ENCODE results near the gene MORN4. TPM values are rescaled to one million over a fixed set of nuclear protein-coding genes. Genes with fewer than 3 reads are reported as not detected.
A peak's percentile ranks its signal among the peaks of the same experiment; 100 is the strongest.
"Not testable (repeated sequence)": the region's sequence is repeated elsewhere in the genome, so short reads cannot be mapped to it uniquely, and the experiment has no call there.

Gene MORN4
- 10 to 100 TPM; 21.7 to 27.2 (median 23.0) TPM for polyA plus RNA-seq (ENCODE audit: insufficient read length in 4 of 4)

DNA sequence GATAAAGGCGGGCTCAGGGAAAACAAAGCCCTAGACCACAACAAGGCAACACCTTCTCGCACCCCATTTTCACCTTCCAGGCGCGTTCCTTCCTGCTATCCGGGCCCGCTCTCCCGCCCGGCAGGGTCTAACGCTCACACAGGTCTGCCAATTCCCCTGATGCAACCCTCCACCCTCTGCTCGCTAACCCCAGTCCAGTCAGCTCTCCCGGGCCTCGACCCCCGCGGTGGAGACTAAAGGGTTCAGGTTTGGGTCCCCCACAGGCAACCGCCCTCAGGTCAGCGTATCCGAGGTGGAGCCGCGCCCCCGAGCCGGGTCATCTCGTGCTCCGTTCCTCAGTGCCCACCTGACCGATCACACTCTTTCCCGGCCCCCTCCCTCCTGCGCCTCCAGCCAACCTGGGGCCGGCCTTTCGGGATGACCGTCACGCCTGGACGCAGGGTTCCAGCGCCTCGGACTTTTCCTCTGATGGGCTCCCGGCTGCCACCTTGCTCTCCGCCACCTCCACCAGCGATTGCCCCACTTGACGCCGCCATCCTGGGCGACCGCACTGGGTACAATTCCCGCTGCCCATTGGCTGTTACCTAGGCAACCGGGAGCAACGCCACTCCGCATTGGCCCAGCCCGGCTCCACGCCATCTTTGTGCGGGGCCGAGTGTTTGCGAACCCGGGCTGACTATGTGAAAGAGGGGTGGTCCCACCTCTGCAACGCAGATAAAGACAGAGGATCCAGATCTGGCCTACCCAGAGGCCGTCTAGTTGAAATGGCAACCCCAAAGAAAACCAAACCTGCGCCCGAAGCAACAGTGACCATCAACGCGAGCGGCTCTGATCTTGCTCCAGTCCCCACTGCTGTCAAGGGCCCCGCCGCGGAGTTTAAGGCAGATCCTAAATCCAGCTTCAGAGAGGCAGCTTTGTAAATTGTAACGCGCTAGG is at the start of gene MORN4:
Gene MORN4, minus strand, starts transcription at position 552 of the 936 bp plus-strand sequence. CDS start 13,847 bp downstream, outside the sequence.
- peak; percentile 86 to 90 (median 88) for DNase-seq (ENCODE audit: low read depth in 4 of 4, low spot score in 2 of 4)

DNA sequence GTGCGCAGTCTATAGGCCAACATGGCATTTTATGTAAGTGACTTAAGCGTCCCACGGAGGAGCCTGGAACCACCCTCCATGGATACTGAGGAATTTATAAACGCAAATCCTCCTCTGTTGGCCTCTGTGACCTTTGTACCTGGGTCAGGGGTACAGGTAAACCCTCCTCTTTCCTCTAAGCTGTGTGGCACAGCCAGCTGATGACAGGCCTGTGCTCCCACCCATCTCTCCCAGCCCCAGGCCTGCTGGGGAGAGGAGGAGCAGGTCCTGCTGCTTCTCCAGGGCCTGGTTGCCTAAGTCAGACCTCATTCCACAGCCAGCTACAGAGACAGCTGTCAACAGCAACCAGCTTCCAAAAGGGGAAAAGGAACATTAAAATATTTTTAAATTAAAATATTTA is 48.7 kb upstream of the MORN4 start:
- DNase-seq (ENCODE audit: low read depth in 4 of 4, low spot score in 2 of 4): no peak

DNA sequence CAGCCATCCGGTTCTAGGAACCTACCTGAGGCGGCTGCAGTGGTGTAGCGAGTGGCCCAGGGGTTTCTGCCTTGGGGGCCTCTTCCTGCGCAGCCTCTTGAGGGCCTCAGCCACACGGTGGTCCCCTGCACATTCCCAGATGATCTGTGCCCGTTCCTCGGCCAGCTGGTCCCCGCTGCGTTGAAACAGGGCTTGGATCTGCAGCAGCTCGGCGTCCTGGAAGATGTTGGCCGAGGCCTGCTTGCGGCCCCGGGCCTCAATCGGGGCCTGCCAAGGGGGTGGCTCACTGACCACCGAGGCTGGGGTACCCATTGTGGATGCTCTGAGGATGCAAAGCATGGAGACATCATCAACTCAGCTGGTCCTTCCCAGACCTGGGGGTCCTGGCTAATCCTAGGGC is 46.3 kb upstream of the MORN4 start:
- no peak for DNase-seq (ENCODE audit: low read depth in 4 of 4, low spot score in 2 of 4)

DNA sequence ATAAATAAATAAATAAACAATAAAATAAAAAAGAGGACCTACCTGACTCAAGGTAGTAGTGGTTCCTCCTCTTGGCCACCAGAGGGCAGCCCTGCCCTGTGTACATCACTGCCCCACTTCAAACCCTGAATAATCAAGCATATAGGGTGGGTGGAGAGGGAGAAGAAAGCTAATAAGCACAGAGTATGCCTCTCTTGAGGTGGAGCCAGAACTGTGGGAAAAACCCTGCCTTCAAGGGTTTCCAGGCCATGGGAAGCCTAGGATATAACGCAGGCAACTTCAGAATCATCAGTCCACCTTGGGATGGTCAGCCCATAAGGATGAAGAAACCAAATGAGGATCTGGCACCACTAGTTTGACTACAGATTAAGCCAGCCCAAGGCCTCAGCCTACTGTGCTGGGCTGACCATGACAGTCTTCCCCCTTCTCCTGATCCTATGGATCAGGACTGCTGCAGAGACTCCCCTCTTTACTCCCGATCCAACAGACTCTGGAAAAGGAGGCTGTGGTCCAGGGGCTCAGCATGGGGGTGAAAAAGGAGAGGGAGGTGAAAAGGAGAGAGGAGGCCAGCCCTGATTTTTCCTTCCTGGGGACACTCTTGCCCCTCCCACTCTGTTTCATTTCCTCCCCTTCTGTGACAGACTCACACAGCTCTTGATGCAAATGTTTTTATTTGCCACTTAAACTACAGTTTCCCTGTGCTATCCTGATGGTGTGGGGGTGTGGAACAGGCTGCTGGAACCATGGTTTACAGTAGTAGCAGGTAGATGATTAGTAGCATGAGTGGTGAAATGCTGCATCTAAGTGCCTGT is 43.7 kb upstream of the MORN4 start:
- DNase-seq (ENCODE audit: low read depth in 4 of 4, low spot score in 2 of 4): no peak

DNA sequence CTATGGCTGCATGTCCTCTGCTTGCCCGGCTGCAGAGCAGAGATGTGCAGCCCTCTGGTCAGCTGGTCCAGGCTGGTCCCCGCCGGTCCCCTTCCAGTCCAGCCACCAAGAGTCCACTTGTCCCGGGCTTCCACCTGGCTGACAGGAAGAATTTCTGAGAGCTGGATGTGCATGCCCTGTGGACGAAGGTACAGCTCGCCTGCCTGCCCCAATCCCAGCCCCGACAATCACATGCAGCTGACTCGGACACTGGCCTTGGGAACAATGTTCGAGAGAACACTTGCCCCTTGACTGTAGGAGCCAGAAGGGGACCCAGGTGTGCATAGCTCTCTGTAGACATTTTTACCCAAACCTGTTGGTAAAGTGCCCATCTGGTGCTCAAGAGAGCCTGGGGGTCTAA is 41.9 kb upstream of the MORN4 start:
- no peak for DNase-seq (ENCODE audit: low read depth in 4 of 4, low spot score in 2 of 4)

DNA sequence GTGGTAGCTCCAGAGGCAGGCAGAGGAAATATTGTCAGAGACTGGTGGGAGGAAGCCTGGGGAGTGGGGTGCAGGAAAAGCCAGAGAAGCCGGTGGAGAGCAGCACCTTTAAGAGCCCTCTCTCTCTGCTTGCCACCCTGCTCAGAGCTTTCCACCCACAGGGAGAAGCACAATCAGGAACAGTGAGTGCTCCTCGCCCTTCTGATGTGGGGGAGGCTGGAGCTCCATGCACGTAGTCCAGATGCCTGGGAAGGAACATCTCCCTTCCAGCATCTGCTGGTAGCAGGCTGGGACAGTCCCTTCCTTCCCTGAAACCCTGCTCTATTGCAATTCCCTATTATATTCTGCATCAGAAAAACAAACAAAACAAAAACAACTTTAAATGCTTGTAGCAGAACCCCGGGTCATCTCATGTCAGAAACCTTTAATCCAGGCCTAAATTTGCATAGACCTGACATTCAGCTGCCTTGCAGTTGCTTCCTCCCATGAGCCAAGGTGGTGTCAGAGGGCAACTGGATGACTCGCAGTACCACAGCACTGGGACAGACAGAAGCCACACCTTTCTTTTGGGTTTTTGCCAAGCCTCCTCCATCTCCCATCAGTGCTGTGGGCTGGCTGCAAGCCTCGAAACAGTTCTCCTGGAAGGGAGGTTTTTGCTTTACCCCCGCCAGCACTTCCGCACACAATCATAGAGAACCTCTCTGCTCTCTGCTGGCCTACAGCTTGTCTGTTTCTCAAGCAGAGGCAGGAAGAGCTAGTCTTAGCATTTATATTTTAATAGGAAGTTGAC is 40.6 kb upstream of the MORN4 start:
- no peak for DNase-seq (ENCODE audit: low read depth in 4 of 4, low spot score in 2 of 4)

DNA sequence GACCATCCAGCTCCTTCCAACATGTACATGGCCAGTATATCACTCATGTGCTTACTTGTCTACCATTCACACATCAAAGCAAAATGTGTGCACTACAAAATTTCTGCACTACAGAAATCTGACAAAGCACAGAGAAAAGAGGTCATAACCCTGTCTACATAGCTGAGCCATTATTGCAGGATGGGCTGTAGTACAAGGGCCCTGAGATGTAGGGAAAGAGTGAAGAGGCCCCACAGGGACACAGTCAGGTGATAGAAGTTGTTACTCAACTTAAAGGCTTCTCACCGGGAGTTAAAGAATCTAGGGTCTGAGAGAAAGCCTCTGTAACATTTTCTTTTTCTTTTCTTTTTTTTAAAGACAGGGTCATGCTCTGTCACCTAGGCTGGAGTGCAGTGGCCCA is 36.3 kb upstream of the MORN4 start:
- no peak for DNase-seq (ENCODE audit: low read depth in 4 of 4, low spot score in 2 of 4)

DNA sequence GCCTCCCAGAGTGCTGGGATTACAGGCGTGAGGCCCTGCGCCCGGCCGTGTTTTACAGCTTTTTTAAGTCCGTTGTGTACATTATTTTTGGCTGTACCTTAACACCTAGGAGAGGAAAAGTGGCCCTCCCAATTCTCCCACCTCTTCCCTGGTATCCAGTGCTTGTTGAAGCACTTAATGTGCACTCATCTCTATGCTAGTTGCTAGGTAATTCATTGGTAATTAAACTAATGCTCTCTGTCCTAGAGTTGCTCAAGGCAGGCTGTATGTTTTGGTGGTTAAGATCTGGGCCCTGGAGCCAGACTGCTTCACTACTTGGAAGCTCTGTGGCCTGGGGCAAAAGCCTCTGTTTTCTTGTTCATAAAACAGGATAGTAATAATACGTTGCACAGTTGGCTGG is 34.2 kb upstream of the MORN4 start:
- DNase-seq (ENCODE audit: low read depth in 4 of 4, low spot score in 2 of 4): no peak

DNA sequence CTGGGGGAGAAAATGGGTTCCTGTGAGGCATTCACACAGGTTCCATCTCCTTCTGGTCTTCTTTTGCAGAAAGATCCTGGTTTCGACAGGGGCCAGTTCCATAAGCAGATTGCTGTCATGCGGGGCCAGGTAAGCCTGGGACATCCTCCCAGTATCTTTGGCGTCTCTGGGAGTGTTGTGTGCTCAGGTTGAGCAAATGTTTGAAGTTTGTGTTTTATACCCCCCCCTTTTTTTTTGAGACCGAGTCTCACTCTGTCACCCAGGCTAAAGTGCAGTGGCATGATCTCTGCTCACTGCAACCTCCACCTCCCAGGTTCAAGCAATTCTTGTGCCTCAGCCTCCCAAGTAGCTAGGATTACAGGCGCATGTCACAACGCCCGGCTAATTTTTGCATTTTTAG is 33.7 kb upstream of the MORN4 start:
- no peak for DNase-seq (ENCODE audit: low read depth in 4 of 4, low spot score in 2 of 4)

DNA sequence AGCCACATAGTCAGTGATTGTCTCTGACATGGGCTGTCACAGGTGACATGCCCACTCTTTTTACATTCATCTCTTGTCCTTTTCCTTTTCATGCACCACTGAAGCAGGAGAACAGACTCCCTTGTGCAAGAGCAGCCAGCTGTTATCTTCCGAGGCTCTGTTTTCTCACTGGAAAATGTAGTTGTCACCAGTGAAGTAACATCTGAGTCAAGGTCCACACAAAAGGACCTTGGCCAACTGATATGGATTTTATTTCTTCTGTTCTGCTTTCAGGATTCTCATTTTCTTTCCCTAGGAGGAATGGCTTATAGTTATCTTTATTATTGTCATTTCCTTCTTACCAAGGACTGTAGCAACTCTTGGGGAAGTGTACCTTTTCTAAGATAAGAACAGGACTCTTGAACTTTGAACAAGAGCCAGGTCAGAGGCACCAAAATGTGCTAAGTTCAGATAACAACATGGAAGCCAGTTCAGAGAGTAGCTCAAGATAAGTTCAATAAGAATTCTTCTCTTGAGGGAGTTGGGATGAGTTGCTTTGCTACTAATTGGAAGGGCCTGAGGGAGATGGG is 31.1 kb upstream of the MORN4 start:
- DNase-seq (ENCODE audit: low read depth in 4 of 4, low spot score in 2 of 4): no peak

DNA sequence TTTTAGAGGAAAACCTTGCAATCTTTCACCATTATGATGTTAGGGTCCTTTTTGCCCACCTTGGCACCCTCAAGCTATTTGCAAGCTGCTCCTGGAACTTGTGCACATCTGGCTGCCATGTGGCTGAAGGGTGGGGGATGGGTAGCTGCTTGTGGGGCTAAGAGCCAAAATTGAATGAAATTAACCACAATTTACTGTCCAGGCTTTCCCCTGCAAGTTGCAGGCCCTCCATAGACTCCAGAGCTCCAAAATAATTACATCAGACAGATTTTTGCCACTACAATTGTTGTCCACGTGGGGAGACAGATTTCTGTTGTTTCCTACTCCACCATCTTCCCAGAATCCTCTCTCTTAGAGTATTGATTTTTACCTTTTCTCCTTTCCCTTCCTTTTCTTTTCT is 26.3 kb upstream of the MORN4 start:
- DNase-seq (ENCODE audit: low read depth in 4 of 4, low spot score in 2 of 4): no peak

DNA sequence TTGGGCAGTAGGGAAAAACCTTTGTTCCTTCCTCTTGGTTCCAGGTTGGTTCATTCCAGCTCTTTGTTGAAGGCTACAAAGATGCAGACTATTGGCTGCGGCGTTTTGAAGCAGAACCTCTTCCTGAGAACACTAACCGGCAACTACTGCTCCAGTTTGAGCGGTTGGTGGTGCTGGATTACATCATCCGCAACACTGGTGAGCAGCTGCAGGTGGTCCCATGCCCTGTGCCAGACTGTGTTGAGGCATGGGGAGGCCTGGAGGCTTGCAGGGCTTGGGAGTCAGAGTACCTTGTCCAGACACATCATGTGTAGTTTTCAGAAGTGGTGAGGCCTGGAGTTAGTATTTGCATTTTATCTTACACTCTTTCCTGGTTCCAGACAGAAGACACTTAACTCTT is 23.5 kb upstream of the MORN4 start:
- DNase-seq (ENCODE audit: low read depth in 4 of 4, low spot score in 2 of 4): no peak

DNA sequence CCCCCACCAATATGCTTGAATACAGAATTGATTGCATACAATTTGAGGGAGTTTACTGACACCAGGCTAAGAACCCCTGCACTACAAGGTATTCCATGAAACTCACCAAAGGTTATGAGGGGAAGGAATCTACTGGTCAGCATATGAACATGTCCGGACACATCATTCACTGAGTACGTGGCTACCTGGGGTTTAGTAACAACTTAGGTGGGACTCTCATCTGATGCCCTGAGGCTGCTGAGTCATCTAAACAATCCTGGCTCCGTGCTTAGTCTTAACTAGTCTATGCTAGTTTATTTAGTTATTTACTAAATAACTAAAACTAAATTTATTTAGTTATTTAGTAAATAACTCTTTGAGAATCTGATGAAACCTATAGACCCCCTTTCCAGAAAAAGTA is 18.5 kb upstream of the MORN4 start:
- no peak for DNase-seq (ENCODE audit: low read depth in 4 of 4, low spot score in 2 of 4)

DNA sequence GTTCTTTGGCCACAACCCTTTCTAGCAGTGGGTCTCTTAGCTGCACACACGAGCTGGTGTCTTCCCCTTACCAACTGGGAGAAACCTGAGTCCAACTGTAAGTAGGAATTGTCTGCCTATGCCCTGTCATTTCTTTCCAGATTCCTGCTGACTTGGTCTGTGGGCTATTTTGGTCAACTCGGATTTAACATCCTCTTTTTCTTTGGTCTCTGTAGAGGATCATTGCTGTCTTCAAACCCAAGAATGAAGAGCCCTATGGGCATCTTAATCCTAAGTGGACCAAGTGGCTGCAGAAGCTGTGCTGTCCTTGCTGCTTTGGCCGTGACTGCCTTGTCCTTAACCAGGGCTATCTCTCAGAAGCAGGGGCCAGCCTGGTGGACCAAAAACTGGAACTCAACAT is 17.4 kb upstream of the MORN4 start:
- DNase-seq (ENCODE audit: low read depth in 4 of 4, low spot score in 2 of 4): no peak

DNA sequence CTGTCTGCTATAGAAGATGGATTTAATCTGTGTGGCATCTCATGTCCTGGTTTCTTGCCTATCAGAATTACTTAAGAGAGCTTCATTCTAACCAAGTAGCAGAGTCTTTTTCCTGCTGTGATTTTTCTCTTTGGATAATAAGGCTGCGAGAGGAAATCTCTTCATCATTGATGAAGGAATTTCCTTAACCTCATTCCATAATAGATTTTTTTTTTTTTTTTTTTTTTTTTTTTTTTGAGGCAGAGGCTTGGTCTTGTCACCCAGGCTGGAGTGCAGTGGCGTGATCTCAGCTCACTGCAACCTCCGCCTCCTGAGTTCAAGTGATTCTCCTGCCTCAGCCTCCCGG is 16.1 kb upstream of the MORN4 start:
- DNase-seq (ENCODE audit: low read depth in 4 of 4, low spot score in 2 of 4): not testable (repeated sequence)

DNA sequence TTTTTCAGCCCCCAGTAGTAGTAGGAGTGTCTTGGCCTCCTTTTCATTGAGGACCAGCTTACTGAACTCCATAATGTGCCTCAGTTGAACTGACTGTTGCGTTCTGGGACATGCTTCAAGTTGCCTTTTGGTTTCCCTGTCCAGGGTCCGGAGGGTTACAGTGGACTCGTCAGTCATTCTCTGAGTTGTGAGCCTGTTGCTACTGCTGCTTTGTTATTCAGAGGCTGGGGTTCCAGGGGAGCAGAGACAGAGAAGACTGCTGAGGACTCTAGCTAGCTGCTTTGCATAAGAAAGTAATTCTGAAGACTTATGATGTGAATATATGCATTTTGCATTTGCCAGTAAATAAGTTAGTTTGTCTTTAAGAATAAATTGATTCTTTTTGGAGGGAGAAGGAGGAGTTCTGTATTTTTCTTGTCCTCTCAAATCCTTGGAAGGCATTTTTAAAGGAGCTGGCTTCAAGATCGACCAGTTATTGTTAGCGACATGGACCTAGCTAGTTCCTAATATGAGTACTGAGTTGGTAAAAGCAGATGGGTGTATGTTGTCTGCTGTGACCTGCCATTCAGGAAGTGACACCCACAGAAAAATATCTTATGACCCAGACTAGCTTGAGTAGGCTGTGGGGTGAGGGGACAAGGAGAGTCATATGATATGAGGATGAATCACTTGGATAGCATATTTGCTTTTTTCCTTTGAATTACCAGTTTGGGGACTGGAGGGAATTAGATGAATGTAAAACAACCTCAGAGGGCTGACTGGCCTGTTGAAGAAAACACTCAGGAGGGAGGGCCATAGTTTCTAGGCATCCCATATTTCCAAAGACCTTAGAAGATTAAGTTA is 15.5 kb upstream of the MORN4 start:
- DNase-seq (ENCODE audit: low read depth in 4 of 4, low spot score in 2 of 4): no peak

DNA sequence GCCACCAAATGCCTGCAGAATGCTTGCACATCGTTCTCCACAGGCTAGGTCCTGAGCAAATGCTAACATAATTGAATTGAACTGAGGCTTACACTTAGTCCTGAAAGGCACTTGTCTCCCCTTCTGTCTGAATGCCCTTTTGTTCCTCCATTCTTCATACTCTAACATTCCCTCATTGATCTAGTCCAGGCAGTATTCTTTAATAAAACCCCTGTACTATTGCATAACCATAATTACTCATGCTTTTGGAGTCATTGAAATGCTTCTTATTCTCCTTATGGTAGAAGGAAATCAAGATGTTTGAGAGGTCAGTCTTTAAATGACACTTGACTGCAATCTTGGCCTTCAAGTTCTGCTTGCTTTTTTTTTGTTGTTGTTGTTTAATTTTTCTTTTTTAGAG is 14.3 kb upstream of the MORN4 start:
- no peak for DNase-seq (ENCODE audit: low read depth in 4 of 4, low spot score in 2 of 4)

DNA sequence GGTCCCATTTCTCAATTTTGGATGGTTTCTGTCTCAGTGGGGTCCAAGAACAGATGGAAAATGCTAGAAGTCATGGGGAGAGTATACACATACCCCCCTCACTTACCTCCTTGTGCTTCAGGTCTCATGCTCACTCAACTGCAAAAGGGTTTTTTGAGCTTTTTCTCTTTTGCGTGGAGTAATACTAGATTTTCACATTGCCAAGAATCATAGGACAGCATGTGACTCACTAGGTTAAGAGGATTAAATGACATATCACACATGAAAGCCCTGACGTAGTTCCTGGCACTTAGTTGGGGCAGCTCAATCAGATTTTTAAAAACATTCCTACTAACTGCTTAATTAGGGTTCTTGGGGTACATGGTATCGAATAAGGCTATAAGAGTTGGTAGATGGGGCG is 11.6 kb upstream of the MORN4 start:
- no peak for DNase-seq (ENCODE audit: low read depth in 4 of 4, low spot score in 2 of 4)

DNA sequence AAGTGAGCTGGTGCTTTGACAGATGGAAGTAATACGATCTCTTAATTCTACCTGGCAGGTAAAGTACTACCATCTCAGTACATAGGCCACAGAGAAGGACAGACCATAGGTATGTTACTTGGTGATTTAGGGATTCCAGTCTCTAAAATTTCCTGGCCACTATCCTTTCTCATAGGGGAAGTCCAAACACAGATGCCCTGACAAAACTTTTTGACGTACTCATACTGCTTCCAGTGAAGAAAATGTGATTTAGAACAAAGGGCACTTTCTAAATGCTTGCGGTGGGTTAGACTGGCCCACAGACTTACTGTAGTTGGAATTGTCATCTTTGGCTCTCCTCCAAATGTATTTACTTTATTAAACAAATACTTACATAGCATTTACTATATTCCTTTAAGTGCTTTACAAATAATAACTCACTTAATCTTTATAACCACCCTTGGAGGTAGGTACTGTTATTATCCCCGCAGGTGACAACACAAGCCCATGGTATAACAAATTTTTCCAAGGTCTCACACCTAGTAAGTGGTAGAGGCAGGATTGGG is 10.2 kb upstream of the MORN4 start:
- DNase-seq (ENCODE audit: low read depth in 4 of 4, low spot score in 2 of 4): no peak
